NCI-H1417 treated with DMSO at 0.1 percent for 48 hours (cell line): ENCODE data around the gene ATG101.

Experiments
- DNase-seq: peaks from one replicate; lab custom pipeline; 2025; lab: John Stamatoyannopoulos, UW

ATG101 gene

GRCh38 chr12:52069327-52070184 lies at the start of gene ATG101:
ATG101 (plus strand) TSS chr12:52069978; CDS start chr12:52073651, 3,673 bp downstream.
- peak; percentile 73 for DNase-seq

GRCh38 chr12:52020539-52021336 lies 49.0 kb upstream of the ATG101 start:
- no peak for DNase-seq

GRCh38 chr12:52022841-52023181 lies 47.0 kb upstream of the ATG101 start:
- DNase-seq = no peak

GRCh38 chr12:52023182-52023975 lies 46.4 kb upstream of the ATG101 start:
- peak; percentile 15 for DNase-seq

GRCh38 chr12:52023976-52024688 lies 45.6 kb upstream of the ATG101 start:
- DNase-seq = no peak

- no peak for DNase-seq
Measured at GRCh38 chr12:52024845-52025230, 44.9 kb upstream of the ATG101 start.

- no peak for DNase-seq
Measured at GRCh38 chr12:52026263-52026662, 43.5 kb upstream of the ATG101 start.

- no peak for DNase-seq
Measured at GRCh38 chr12:52027085-52027843, 42.5 kb upstream of the ATG101 start.

- peak; percentile 79 for DNase-seq
Measured at GRCh38 chr12:52029685-52030084, 40.1 kb upstream of the ATG101 start.

- DNase-seq = no peak
Measured at GRCh38 chr12:52032446-52032803, 37.4 kb upstream of the ATG101 start.

- peak; percentile 68 for DNase-seq
Measured at GRCh38 chr12:52032804-52033445, 36.9 kb upstream of the ATG101 start.

- no peak for DNase-seq
Measured at GRCh38 chr12:52033446-52034140, 36.2 kb upstream of the ATG101 start.

GRCh38 chr12:52035190-52035589 lies 34.6 kb upstream of the ATG101 start:
- DNase-seq = no peak

- no peak for DNase-seq
Measured at GRCh38 chr12:52035926-52036325, 33.9 kb upstream of the ATG101 start.

GRCh38 chr12:52036587-52037171 lies 33.1 kb upstream of the ATG101 start:
- DNase-seq = peak; percentile 1

- no peak for DNase-seq
Measured at GRCh38 chr12:52037248-52037861, 32.4 kb upstream of the ATG101 start.

GRCh38 chr12:52038447-52038846 lies 31.3 kb upstream of the ATG101 start:
- DNase-seq = no peak

GRCh38 chr12:52041035-52041434 lies 28.7 kb upstream of the ATG101 start:
- DNase-seq = no peak

GRCh38 chr12:52041695-52042123 lies 28.1 kb upstream of the ATG101 start:
- no peak for DNase-seq
